NCI-H345 treated with DMSO at 0.1 percent for 48 hours (cell line): Measurements from ENCODE around the gene OPN1SW.
A peak's percentile ranks its signal among the peaks of the same experiment; 100 is the strongest.

Experiments used
- DNase-seq: peaks from one replicate; lab custom pipeline; 2025; ENCODE audit not compliant: unreplicated experiment; lab: John Stamatoyannopoulos, UW

Gene OPN1SW

GRCh38 chr7:128763541-128763940, 12.1 kb downstream of the OPN1SW start:
- no peak for DNase-seq

GRCh38 chr7:128759242-128759641, 16.4 kb downstream of the OPN1SW start:
- DNase-seq = no peak

- no peak for DNase-seq
Observed at GRCh38 chr7:128758553-128758952, 17.0 kb downstream of the OPN1SW start.

GRCh38 chr7:128757203-128757602, 18.4 kb downstream of the OPN1SW start:
- DNase-seq = no peak

- DNase-seq = no peak
Observed at GRCh38 chr7:128755819-128756476, 19.6 kb downstream of the OPN1SW start.

DNA sequence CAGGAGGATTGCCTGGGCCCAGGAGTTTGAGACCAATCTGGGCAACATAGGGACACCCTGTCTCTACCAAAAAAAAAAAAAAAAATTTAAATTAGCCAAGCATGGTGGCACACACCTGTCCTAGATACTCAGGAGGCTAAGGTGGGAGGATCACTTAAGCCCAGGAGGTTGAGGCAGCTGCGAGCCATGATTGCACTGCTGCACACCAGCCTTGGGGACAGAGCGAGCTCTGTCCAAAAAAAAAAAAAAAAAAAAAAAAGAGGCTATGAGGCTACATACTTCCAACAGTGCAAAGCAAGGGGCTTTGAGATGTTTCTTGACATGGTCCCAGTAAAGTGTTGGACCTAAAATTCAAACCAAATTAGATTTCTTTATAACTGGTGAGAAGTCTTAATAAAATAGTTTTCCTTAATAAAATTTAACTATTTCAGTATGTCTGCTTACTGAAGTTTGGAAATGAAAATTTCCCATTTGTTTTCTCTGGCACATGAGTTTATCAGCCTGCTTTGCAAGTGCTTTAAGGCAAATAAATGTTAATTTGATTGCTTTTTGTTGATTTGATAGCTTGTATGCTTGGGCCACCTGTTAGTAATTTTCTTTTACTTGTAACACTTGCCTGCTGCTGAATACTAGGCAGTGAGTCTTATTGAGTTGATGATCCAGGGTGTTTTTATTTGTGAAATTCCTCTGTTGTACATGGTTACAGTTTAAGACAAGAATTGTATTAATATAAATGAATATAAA, 20.3 kb downstream of the OPN1SW start:
- DNase-seq = no peak

DNA sequence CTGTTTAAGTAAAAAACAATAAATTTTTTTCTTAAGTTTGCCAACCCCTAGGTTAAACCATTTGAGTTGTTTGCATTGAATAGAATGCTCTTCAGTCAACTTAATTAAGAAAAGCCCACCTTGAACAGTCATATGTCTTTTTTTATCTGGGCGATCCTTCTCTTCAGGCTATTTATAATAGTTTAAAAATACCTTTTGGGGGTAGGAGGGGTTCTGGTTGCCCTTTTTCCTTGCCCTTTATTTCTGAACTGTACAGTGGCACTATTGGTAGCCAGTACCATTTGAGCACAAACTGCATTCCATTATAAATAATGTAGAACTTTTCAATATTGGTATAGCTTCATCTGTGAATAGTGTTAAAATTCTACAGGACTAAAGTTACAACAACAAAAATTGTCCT, 23.3 kb downstream of the OPN1SW start:
- no peak for DNase-seq

DNA sequence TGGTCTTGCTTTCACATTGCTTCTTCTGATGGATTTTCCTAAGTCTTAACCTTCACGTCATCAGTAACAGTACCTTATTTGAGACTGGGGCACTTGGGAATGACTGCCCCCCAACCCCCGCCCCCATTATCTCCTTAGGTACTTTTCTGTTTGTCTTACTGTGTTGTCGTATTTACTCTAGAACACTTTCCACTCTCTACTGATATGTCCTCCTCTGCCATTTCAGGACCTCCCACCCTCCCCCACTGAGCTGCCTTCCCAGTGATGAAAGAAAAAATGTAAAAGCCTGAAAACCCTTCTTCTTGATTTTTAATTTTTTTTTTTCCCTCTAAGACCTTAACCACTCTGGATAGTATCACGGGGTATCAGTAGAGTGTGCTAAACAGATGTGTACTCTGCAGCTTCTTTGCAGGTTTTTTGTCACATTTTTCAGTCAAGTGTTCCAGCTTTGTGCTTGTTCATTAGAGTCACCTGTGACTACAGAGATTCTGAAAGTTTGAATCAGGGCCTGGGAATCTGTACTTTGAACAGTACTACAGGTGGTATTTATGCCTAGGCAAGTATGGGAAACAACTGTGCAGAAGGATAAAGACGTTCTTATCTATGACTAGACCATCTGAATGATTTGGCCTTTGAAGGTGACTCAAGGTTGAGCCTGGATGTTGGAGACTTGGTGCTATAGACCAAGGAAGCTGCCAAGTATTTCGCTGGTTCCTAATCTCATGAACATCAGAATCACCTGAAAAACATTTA, 28.1 kb downstream of the OPN1SW start:
- DNase-seq = no peak

- no peak for DNase-seq
Observed at GRCh38 chr7:128745706-128746105, 29.9 kb downstream of the OPN1SW start.

- DNase-seq = no peak
Observed at GRCh38 chr7:128744366-128744905, 31.2 kb downstream of the OPN1SW start.

DNA sequence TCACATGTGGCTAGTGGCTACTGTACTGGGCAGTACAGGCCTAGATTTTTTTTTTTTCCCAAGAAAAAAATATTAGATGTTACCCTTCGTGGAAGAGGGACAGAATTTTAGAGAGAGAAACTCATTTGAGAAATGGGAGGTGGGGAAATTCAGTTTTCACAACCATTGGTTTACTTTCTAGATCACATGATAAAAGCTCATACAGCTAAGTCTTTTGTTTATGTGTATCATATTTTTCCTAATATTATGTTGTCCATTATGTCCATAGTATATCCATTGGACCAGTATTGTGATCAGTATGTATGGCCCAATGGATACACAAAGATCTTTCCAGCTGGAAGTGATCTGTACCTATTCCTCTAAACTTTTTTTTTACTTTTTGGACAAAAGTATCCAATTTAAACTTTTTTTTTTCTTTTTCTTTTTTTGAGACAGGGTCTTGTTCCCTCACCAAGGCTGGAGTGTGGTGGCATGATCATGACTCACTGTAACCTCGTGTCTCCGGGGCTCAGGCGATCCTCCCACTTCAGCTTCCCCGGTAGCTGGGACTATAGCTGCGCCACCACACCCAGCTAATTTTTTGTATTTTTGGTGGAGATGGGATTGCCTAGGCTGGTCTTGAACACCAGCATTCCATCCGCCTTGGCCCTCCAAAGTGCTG, 32.4 kb downstream of the OPN1SW start:
- DNase-seq = no peak

DNA sequence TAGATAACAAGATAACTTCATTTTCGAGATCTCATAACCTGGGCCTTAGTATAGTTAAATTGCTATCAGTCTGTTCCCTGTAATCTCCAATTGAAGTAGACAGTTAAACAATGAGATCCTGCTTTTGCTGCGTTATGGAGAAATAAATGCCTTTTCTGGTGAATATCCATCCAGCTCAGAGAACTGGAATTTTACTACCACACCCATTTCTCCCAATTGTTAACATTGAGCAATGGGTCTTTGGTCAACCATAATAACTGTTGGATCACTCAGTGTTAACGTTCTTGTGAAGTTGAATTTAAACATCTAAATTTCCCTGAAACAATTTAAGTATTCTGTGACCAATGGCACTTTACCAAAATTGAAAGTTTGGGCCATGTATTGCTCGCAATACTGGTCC, 33.4 kb downstream of the OPN1SW start:
- DNase-seq = no peak

- DNase-seq = no peak
Observed at GRCh38 chr7:128741491-128741890, 34.1 kb downstream of the OPN1SW start.

GRCh38 chr7:128740996-128741395, 34.6 kb downstream of the OPN1SW start:
- no peak for DNase-seq

DNA sequence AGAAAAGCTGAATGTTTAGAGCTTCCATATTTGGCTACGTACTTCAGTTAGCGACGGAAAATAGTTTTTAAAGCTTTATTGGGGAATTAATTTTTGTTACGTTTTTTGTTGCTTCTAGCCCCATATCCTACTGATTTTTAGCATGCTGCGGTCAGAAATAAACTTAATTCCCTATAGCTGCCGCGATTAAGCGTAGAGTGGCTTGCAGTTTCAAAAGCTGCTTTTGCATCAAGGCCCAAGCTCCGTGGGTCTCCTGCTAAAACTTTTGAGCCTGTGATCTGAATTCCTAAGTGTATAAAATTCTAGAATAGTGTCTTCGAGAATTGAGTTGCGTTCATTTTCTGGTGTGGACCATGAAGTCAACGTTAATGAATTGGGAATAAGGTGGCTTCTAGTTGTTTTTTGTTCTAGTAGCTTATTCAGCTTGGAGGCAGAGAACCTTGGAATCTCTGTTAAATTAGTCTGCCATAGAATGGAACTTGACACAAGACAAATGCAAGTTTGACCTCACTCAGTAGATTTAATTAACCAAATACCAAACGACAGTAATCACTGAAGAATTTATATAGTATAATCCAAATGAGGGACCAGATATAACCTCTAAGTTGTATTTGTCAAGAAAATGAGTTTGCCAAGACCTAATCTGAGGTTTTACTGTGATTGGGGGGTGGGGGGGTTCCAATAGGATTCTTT, 35.5 kb downstream of the OPN1SW start:
- no peak for DNase-seq

- DNase-seq = peak; percentile 91
Observed at GRCh38 chr7:128739048-128739962, 36.3 kb downstream of the OPN1SW start, which contains the start of gene CALU. TSS of gene CALU (plus strand) at chr7:128739359. CDS start at chr7:128748584, 9,225 bp downstream.

- no peak for DNase-seq
Observed at GRCh38 chr7:128738570-128739047, 37.0 kb downstream of the OPN1SW start.

- no peak for DNase-seq
Observed at GRCh38 chr7:128737867-128738385, 37.7 kb downstream of the OPN1SW start.

DNA sequence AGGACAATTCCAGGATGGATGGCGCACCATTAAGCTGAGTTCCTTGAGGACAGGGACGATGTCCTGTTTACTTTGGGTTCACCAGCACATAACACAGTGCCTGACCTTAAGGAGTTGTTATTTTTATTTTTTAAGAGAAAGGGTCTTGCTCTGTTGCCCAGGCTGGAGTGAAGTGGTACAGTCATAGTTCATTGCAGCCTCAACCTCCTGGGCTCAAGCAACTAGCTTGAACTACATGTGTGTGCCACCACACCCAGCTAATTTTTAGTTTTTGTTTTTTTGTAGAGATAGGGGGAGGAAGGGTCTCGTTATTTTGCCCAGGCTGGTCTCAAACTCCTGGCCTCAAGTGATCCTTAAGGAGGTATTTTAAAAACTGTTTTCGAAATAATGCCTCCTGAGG, 38.2 kb downstream of the OPN1SW start:
- no peak for DNase-seq
